ENCODE data around the gene CRYBB3.

DNA sequence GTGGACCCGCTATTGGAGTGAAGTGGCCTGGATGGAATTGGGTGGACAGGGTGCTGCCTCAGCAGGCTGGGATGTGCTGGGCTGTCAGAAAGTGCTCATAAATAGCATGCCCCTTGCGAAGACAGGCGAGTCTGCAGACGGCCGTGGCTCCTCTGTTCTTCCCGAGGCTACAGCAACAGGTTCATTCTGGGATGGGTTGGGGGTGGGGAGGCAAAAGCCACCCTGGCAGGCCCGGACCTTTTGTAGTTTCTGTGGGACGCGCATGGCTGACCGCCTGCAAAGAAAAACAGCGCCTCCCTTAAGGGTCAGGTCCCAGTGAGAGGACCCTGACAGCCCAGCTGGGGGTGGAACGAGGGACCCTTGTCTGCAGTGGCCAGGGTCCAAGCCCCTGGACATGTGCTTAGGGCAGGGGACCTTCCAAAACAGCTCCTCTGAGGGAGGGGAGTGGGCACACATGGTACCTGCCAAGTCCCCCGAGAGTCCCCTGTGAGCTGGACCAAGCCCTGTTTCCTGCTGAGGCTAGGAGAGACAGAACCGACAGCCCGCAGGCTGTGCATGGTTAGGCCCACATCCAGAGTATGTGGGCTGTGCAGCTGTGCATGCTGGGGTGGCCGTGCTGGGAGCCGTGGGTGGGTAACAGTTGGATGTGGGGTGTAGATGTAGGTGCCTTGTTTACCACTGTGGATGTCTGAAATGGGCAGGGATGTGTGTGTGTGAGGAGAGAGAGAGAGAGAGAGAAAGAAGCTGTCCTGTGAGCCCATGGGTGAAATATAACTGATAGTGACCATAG, at the start of gene CRYBB3:
- TF ChIP-seq, protein P1, sequence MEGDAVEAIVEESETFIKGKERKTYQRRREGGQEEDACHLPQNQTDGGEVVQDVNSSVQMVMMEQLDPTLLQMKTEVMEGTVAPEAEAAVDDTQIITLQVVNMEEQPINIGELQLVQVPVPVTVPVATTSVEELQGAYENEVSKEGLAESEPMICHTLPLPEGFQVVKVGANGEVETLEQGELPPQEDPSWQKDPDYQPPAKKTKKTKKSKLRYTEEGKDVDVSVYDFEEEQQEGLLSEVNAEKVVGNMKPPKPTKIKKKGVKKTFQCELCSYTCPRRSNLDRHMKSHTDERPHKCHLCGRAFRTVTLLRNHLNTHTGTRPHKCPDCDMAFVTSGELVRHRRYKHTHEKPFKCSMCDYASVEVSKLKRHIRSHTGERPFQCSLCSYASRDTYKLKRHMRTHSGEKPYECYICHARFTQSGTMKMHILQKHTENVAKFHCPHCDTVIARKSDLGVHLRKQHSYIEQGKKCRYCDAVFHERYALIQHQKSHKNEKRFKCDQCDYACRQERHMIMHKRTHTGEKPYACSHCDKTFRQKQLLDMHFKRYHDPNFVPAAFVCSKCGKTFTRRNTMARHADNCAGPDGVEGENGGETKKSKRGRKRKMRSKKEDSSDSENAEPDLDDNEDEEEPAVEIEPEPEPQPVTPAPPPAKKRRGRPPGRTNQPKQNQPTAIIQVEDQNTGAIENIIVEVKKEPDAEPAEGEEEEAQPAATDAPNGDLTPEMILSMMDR (conservative IDR thresholded peaks at IDR 0.05; ENCODE audit: low read depth, low read length): no peak
- TF ChIP-seq EZH2 (IDR thresholded peaks at IDR 0.05; ENCODE audit: borderline replicate concordance, low read depth, low read length, poor library complexity, severe bottlenecking): no peak
